ENCODE data around the gene TACC2.

Gene TACC2

GRCh38 chr10:122251459-122252255 is 262.7 kb downstream of the TACC2 start:
- no peaks in the 10 kb centered on the region for H3K4me1 ChIP-seq (ENCODE audit: insufficient read depth, low read length, severe bottlenecking)
- H3K79me2 ChIP-seq (ENCODE audit: insufficient read depth, low read length), result no peaks in the 10 kb centered on the region
- no peaks in the 10 kb centered on the region for H4K20me1 ChIP-seq (ENCODE audit: insufficient read depth, low read length)
- TF ChIP-seq CTCF (IDR thresholded peaks at IDR 0.05; ENCODE audit: low read length), result no peak
- no peak for TF ChIP-seq EZH2 (IDR thresholded peaks at IDR 0.05; ENCODE audit: borderline replicate concordance, low read length)
- no peaks in the 10 kb centered on the region for H3K27me3 ChIP-seq (ENCODE audit: insufficient read depth, low read length)
- H3F3A ChIP-seq (ENCODE audit: insufficient read depth, low read length), result no peaks in the 10 kb centered on the region
- H2AFZ ChIP-seq (ENCODE audit: low read length), result no peak overlapping the region
- H3K9ac ChIP-seq (ENCODE audit: low read length), result no peak overlapping the region
- H3K4me2 ChIP-seq (ENCODE audit: low read length), result no peak overlapping the region
- H3K9me3 ChIP-seq (ENCODE audit: low read length), result no peaks in the 10 kb centered on the region
- no peaks in the 10 kb centered on the region for H3K36me3 ChIP-seq (ENCODE audit: insufficient read depth, low read length)
- H3K9me2 ChIP-seq (ENCODE audit: low read depth, low read length), result no peaks in the 10 kb centered on the region
- no peak overlapping the region for H3K27ac ChIP-seq (ENCODE audit: low read depth, low read length, poor library complexity, severe bottlenecking)
- no peak overlapping the region for H3K4me3 ChIP-seq (ENCODE audit: low read depth, low read length, poor library complexity, severe bottlenecking)

- no peak overlapping the region for H3K27ac ChIP-seq (ENCODE audit: low read depth, low read length, poor library complexity, severe bottlenecking)
- TF ChIP-seq CTCF (IDR thresholded peaks at IDR 0.05; ENCODE audit: low read length), result no peak
- TF ChIP-seq EZH2 (IDR thresholded peaks at IDR 0.05; ENCODE audit: borderline replicate concordance, low read length), result no peak
These were observed 263.8 kb downstream of the TACC2 start for GRCh38 chr10:122252805-122253204.

GRCh38 chr10:122253605-122254004 is 264.6 kb downstream of the TACC2 start:
- Histone ChIP-seq H3K4me2 (ENCODE audit: low read length) (no peak overlapping the region), H3K36me3 (ENCODE audit: insufficient read depth, low read length) (no peaks in the 10 kb centered on the region), H3K9me3 (ENCODE audit: low read length) (no peaks in the 10 kb centered on the region)

More at GRCh38 chr10:122252805-122253204, 263.8 kb downstream of the TACC2 start:
- no peak overlapping the region for H3K4me2 ChIP-seq (ENCODE audit: low read length)
- H3K27me3 ChIP-seq (ENCODE audit: insufficient read depth, low read length), result no peaks in the 10 kb centered on the region
- no peaks in the 10 kb centered on the region for H4K20me1 ChIP-seq (ENCODE audit: insufficient read depth, low read length)
- H3K4me3 ChIP-seq (ENCODE audit: low read depth, low read length, poor library complexity, severe bottlenecking), result no peak overlapping the region
- H3F3A ChIP-seq (ENCODE audit: insufficient read depth, low read length), result no peaks in the 10 kb centered on the region
- H3K79me2 ChIP-seq (ENCODE audit: insufficient read depth, low read length), result no peaks in the 10 kb centered on the region
- no peaks in the 10 kb centered on the region for H3K36me3 ChIP-seq (ENCODE audit: insufficient read depth, low read length)
- H2AFZ ChIP-seq (ENCODE audit: low read length), result no peak overlapping the region
- no peaks in the 10 kb centered on the region for H3K9me2 ChIP-seq (ENCODE audit: low read depth, low read length)
- no peaks in the 10 kb centered on the region for H3K9me3 ChIP-seq (ENCODE audit: low read length)
- no peak overlapping the region for H3K9ac ChIP-seq (ENCODE audit: low read length)
- no peaks in the 10 kb centered on the region for H3K4me1 ChIP-seq (ENCODE audit: insufficient read depth, low read length, severe bottlenecking)

More at GRCh38 chr10:122253605-122254004, 264.6 kb downstream of the TACC2 start:
- Histone ChIP-seq H3K27me3 (ENCODE audit: insufficient read depth, low read length) (no peaks in the 10 kb centered on the region), H3K27ac (ENCODE audit: low read depth, low read length, poor library complexity, severe bottlenecking) (no peak overlapping the region), H3K79me2 (ENCODE audit: insufficient read depth, low read length) (no peaks in the 10 kb centered on the region), H4K20me1 (ENCODE audit: insufficient read depth, low read length) (no peaks in the 10 kb centered on the region), H3K9me2 (ENCODE audit: low read depth, low read length) (no peaks in the 10 kb centered on the region), H3K4me3 (ENCODE audit: low read depth, low read length, poor library complexity, severe bottlenecking) (no peak overlapping the region), H3K9ac (ENCODE audit: low read length) (no peak overlapping the region), H3K4me1 (ENCODE audit: insufficient read depth, low read length, severe bottlenecking) (no peaks in the 10 kb centered on the region), H3F3A (ENCODE audit: insufficient read depth, low read length) (no peaks in the 10 kb centered on the region), H2AFZ (ENCODE audit: low read length) (no peak overlapping the region)
- TF ChIP-seq EZH2 (IDR thresholded peaks at IDR 0.05; ENCODE audit: borderline replicate concordance, low read length), result no peak
- TF ChIP-seq CTCF (IDR thresholded peaks at IDR 0.05; ENCODE audit: low read length), result no peak
